Stimulated activated CD8-positive, alpha-beta memory T cell treated with anti-CD3 and anti-CD28 coated beads, Interleukin-15, amount 100 ng/mL, for 24 hours (primary cell): ENCODE measurements around the gene HS3ST6.
"Not testable (repeated sequence)": the region's sequence is repeated elsewhere in the genome, so short reads cannot be mapped to it uniquely, and the experiment has no call there.

ENCODE experiments used
- DNase-seq: peaks from one replicate; pipeline ENCODE4 v3.0.0-alpha.2; 2020; ENCODE audit warnings: low read depth

HS3ST6 gene

DNA sequence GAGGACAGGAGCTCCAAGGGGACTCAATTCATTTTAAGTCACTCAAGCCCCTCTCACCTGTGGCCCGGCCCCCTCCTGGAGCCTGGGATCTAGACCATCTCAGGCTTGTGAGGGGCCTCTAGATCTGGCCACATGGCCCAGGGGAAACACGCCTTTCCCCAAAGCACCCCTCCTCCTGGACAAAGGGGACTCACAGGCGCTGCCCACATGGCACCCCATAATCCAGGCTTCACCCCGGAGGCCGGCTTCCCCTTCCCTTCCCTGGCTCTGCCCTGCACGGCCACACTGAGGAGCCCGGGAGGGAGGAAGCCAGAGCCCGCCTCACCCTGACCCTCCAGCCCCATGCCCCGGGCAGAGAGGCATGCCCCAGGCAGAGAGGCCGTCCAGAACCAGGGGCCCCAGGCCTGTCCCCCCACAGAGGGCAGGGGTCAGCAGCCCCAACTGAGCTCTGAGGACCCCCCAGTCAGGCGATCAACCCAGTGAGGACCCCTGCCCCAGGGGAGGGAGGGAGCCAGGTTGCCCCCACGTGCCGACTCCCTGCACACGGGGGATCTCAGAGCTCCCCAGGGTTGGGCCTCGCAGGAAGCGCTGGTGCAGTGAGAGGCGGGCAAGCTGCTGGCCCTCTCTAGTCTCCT, 10.9 kb downstream of the HS3ST6 start:
- DNase-seq = no peak

- DNase-seq = no peak
Measured at GRCh38 chr16:1906846-1907165, 11.4 kb downstream of the HS3ST6 start.

DNA sequence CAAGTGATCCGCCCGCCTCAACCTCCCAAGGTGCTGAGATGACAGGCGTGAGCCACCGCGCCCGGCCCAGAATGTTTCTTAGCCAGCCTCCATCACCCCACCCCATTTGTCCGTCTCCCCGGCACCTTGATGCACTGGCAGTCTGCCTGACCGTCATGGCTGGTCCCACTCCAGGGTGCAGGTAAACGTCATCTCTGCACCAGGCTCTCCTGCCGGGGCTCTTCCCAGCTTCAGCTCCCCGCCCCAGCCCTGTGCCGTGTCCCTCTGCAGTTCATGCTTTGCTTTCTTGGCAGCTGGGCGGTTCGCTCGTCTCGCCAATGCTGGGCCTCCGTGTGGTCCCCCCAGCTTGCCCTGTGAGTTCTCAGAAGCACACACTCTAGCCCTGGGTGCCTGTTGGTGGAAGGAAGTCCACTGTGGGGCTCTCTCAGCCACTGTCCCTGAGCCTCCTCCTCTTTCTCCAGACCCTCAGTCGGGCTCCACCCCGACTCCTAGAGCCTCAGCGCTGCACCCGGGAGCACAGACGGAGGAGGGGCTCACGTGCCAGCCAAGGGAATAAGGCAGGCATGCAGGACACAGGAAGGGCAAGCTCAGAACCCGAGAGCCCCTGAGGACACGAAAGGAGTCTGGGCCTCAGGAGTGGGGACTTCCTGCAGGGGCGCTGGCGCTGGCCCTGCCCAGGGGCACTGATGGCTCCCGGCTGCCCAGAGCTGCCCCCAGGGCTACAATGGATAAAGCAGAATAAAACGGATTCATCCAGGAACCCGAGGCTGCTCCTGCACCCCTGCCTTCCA, 12.0 kb downstream of the HS3ST6 start:
- no peak for DNase-seq

- DNase-seq = no peak
Measured at GRCh38 chr16:1903845-1904840, 14.1 kb downstream of the HS3ST6 start.

- no peak for DNase-seq
Measured at GRCh38 chr16:1903220-1903574, 15.0 kb downstream of the HS3ST6 start.

DNA sequence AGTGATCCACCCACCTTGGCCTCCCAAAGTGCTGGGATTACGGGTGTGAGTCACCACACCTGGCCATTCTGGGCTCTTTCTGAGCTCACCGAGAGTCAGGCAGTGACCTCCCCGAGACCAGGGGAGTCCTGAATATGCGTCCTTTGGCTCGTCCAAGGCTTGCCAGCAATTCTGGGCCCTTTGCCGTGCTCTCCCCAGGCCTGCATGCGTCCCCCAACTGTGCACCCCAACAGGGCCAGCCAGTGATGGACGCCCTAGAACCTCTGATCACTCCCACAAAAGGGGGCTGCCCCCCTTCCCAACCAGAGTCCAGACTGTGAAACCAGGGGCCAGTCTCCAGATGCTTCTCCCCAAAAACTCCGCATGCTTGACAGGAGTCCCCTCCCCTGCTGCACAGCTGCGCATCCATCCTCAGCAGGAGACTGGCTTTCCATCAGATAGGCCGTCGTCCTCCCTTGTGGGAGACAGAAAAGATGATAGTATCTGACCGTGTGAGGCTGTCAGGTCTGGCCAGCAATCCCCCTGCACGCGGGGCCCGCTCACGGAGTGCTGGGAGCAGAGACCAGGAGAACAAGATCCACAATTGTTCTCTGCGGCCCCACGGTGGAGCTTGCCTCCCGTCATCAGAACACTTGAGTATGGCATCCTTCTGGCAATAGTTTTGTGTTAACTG, 15.5 kb downstream of the HS3ST6 start:
- DNase-seq = no peak

GRCh38 chr16:1900452-1900774, 17.8 kb downstream of the HS3ST6 start:
- DNase-seq = no peak

- no peak for DNase-seq
Measured at GRCh38 chr16:1899641-1900451, 18.4 kb downstream of the HS3ST6 start.

- not testable (repeated sequence) for DNase-seq
Measured at GRCh38 chr16:1897692-1898091, 20.5 kb downstream of the HS3ST6 start.

GRCh38 chr16:1895949-1896675, 22.1 kb downstream of the HS3ST6 start:
- DNase-seq = no peak

- DNase-seq = no peak
Measured at GRCh38 chr16:1895068-1895467, 23.1 kb downstream of the HS3ST6 start.

GRCh38 chr16:1890708-1891050, 27.5 kb downstream of the HS3ST6 start:
- DNase-seq = no peak

DNA sequence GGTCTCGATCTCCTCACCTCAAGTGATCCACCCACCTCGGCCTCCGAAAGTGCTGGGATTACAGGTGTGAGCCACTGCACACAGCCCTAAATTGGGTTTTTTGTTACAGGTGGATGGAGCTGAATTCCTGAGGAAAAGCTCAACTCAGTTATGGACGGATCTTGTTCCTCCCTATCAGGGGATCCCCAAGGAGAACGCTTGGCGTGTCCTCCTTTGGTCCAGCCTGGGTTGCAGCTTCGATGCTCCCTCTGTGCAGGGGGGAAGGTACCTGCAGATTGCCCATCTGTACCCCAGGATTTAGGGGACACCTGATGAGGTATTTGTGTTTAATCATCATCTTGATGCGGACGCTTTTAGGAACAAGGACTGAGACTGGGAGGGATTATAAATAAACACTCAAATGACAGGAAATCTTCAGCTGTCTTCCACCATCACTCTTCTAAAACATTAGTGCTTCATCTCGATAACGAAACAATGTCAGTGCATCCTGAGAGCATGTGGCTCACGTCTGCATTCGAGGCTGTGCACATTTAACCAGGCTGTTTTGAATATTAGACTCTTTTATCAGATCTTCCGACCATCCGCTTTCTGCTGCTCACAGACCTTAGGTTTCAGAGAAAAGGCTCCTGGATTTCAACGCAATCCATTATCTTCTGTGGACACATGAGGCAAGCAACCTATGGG, 28.0 kb downstream of the HS3ST6 start:
- DNase-seq = no peak

DNA sequence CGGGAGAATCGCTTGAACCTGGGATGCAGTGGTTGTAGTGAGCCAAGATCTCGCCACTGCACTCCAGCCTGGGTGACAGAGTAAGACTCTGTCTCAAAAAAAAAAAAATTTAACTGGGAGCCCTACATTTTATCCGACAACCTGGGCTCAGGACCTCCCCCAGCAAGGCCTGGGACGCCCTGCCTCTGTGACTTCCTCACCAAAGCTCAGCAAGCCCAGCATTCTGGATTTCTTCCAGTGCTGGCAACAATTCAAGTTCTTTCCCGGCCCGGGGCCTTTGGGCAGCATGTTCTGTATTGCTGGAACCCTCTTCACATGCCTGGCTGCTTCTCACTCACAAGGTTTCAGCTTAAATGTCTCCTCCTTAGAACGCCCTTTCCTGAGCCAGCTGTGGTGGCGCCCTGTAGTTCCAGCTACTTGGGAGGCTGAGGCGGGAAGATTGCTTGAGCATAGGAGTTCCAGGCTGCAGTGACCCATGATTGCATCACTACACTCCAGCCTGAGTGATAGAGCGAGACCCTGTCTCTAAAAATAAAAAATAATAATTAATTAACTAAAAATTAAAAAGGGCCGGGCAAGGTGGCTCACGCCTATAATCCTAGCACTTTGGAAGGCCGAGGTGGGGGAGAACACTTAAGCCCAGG, 30.4 kb downstream of the HS3ST6 start:
- no peak for DNase-seq

DNA sequence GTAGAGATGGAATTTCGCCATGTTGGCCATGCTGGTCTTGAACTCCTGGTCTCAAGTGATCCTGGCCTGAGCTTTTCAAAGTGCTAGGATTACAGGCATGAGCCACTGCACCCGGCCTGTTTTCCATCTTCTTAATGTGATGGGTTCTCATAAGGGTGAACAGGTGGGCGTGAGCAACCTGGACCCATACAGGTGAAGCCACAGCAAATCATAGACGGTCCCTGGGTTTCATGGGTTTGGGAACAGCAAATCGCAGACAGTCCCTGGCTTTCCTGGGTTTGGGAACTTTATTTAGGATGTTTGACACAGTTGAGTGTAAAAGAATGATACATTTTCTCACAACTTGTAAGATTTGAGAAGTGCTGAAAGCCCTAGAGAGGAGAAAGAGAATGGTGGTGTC, 33.3 kb downstream of the HS3ST6 start:
- no peak for DNase-seq

DNA sequence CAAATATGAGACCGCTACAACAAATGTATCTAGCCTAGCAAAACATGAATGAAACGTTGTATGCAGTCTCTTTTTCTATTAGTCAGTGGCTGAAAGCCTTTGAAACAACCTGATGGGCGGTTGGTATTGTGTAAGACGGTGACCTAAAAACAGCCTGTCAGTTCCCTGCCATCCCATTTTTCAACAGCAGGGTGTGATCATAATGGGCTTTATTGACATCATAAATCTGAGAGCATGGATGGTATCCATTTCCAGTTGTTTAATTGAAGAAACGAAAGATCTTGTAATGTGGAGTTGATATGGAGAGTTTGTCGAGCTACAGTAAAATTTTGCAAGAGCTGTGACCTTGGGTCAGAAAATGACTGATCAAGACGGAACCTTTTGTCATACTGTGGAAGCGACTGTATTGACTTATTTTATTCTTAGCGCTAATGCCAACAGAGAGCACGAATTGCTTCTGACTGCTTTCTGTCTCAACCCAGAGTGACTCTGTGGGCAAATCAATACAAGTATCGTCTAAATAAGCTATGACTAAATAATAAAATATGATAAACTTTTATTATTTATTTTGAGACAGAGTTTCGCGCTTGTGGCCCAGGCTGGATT, 34.0 kb downstream of the HS3ST6 start:
- no peak for DNase-seq

DNA sequence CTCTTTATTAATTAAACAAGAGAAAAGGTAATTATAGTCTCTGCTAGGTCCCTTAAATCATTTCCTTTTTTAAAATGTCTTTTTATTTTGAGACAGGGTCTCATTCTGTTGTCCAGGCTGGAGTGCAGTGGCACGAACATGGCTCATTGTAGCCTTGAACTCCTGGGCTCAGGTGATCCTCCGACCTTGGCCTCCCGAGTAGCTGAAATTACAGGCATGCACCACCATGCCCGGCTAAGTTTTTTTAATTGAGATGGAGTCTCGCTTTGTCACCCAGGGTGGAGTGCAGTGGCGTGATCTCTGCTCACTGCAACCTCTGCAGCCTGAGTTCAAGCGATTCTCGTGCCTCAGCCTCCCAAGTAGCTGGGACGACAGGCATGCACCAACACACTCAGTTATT, 37.0 kb downstream of the HS3ST6 start:
- not testable (repeated sequence) for DNase-seq

DNA sequence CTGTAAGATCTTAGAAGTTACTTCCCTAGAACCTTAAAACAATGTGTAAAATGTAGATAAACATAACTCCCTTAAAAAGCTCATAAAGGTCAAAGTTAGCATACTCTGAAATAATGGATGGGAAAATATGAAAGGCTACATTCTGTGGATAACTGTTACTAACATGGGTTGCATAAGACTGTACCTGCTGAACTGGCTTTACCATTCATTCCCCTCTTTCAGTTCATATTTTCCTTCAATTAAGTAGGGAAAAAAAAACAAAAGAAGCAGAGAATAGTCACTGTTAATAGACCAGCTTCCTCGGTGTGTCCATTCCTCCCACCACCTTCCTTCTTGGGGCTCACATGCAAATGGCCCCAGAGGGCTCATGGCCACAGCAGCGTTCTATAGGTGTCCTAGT, 38.7 kb downstream of the HS3ST6 start:
- DNase-seq = no peak

DNA sequence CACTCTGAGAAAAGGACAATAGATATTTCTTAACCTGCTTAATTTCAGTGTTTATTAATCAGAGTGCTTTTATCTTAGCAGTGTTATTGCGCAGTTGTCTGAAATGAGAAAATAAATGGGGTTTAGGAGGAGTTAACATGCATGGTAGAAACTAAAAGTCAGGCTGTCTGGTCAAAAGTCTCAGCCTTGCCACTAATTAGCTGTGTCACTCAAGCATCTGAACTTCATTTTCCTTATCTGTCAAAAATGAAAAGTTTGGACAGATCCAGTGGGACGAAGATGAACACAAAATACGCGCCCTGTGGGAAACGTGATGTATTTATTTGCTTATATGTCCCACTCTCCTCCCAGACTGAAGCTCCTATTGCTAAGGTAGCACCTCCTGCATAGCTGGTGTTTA, 40.0 kb downstream of the HS3ST6 start:
- no peak for DNase-seq
